AG09319 (cell line): ENCODE results near the gene NPSR1.

Source experiments
- DNase-seq: peaks from one replicate; pipeline ENCODE4 v3.0.0-alpha.2; 2010; ENCODE audit warnings: low read depth; ENCODE audit errors: extremely low read depth
- TF ChIP-seq, protein P1 (sequence below): IDR thresholded peaks from 2 replicates; pipeline ENCODE4 v1.5.1; 2011; ENCODE audit warnings: low read depth, mild to moderate bottlenecking, inconsistent platforms, low read length, moderate library complexity

Gene NPSR1

DNA sequence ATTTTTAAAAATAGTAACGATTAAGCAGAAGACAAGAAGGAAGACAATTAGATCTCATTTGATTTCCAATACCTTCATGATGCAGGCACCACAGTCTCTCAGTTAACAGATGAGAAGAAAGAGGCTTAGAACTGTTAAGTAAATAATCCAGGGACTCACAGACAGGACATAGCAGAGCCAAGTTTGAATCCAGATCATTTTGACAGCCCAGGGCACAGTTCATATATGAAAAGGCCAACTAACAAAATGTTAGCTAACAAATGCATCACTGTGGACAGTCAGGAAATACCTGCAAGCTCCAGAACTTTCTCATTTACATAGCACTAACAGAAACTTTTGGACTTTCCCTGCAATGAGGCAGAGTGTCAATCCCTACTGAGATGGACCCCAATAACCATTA is 4.2 kb upstream of the NPSR1 start:
- no peak for DNase-seq
- TF ChIP-seq, protein P1, sequence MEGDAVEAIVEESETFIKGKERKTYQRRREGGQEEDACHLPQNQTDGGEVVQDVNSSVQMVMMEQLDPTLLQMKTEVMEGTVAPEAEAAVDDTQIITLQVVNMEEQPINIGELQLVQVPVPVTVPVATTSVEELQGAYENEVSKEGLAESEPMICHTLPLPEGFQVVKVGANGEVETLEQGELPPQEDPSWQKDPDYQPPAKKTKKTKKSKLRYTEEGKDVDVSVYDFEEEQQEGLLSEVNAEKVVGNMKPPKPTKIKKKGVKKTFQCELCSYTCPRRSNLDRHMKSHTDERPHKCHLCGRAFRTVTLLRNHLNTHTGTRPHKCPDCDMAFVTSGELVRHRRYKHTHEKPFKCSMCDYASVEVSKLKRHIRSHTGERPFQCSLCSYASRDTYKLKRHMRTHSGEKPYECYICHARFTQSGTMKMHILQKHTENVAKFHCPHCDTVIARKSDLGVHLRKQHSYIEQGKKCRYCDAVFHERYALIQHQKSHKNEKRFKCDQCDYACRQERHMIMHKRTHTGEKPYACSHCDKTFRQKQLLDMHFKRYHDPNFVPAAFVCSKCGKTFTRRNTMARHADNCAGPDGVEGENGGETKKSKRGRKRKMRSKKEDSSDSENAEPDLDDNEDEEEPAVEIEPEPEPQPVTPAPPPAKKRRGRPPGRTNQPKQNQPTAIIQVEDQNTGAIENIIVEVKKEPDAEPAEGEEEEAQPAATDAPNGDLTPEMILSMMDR: no peak

DNA sequence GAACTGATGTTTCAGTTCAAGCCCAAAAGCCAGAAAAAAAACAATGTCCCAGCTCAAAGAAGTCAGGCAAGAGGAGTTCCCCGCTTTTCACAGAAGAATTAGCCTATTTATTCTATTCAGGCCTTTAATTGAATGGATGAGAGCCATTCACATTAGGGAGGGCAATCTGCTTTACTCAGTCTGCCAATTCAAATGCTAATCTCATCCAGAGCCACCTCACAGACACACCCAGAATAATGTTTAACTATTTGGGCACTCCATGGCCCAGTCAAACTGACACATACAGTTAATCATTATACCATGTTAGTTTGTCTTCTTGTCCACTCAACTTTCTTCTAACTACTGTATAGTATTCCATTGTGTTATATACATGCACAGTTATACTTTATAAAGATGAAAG is 2.6 kb upstream of the NPSR1 start:
- no peak for DNase-seq
- TF ChIP-seq, protein P1: no peak

DNA sequence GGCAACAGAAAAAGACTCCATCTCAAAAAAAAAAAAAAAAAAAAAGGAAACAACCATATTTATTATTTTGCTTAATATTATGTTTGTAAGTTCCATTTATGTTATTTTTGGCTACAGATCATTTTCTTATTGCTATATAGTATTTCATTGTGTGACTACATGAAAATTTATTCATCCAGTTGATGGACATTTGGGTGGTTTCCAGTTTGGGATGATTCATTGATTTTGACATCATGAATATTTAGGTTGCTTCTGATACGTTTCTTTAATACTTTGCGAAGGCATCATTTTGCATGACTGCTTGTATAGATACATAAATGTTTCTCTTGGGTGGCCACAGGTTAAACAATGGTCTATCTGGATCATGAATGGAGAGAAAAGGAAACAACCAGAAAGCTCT is 2.0 kb upstream of the NPSR1 start:
- TF ChIP-seq, protein P1: no peak
- no peak for DNase-seq

DNA sequence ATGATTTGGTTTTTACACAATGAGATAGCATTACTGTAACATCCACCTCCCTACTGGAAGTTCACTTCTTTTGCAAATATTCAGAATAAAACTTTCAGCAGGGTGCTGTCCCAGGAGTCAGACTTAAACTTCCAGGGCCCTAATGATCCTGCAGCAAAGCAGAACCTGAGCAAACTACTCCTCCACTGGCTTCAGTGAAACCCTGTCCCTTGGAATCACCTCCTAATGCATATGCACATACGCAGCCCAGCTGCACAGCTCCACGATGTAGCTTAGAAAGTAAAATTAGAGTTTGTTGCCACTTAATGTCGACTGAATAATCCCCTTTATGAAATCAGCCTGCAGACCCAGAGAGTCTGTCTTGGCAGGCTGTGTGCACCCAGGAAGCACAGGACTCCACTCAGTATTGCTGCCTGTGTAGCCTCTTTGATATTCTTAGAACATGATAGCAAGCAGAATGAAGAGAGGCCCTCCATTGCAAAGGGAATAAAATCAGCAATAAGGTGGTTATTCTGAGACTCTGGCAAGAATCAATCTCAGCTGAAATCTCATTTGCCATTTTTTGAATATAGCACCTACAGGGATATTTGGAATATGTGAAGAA is 1.6 kb downstream of the NPSR1 start:
- no peak for DNase-seq
- TF ChIP-seq, protein P1: no peak

DNA sequence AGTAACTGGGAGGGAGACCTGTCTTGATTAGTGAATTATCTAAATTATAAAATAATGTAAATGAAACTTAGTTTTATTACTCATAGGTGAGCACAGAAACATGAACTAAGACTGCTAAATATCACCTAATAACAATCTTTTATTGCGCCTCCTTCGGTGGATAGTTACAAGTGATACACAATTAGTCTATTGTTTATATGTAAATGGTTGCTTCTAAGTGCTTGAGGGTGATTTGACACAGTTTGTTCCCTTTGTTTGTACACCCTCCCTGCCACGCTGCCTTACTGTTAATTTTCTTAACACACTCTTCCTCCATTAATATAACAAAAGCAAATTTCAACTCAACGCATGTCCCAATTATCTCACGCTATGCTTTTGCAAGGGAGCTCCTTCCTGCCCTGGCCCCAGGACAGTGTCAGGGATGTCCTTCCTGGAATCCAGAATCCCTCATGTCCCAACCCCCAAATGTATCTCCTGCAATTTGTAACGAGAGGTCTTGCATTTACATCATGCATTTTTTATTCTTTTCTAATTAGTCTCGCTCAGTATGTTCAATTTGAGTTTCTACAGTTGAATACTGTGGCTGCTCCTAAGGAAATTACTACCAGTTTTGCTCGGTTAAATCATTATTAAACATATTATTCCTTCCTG is 4.2 kb downstream of the NPSR1 start:
- DNase-seq: no peak
- TF ChIP-seq, protein P1: no peak

DNA sequence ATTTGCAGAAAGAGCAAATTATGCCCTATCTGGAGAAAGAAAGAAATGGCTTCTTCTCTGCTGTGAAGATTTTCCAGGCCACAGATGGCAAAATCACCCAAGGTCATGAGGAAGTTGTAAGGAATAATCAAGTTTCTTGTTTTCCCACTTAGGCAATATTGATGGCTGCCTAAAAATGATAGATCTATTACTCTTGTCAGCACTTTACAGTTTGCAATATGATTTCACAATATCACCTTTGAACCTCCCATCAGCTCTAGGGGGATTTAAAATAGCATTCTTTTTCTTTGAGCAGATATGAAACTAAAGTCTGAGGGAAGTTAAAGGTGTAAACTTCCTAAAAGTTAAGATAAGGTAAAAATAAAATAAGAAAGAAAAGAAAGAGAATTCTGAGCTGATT is 6.7 kb downstream of the NPSR1 start:
- TF ChIP-seq, protein P1: no peak
- no peak for DNase-seq

DNA sequence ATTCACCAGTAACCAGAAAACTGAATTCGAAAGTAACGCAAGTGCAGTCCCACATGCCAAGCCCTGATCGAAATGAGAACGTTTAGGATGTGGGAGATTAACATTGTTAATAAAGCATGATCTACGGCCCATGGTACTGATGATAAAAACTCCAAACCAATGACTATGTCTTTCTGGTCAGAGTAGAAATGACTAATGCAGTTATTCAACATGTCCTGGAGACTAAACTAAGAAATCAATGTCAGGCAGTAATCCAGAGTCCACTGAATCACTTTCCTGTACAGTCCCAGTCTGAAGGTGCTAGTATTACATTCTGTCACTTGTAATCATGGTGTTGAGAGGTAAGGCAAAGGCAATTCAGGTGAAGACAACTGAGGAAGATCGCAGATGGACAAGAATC is 14.4 kb downstream of the NPSR1 start:
- TF ChIP-seq, protein P1: no peak
- DNase-seq: no peak
